HG03060 (cell line): Measurements from ENCODE around the gene PTCD1.
"Not testable (repeated sequence)": the region's sequence is repeated elsewhere in the genome, so short reads cannot be mapped to it uniquely, and the experiment has no call there.

ENCODE experiments used
- ATAC-seq: cut with Tn5 transposase; IDR thresholded peaks from one replicate; pipeline ENCODE4 v1.9.1; 2021; ENCODE audit warnings: low read depth, moderate number of reproducible peaks; ENCODE audit not compliant: unreplicated experiment

PTCD1 gene

DNA sequence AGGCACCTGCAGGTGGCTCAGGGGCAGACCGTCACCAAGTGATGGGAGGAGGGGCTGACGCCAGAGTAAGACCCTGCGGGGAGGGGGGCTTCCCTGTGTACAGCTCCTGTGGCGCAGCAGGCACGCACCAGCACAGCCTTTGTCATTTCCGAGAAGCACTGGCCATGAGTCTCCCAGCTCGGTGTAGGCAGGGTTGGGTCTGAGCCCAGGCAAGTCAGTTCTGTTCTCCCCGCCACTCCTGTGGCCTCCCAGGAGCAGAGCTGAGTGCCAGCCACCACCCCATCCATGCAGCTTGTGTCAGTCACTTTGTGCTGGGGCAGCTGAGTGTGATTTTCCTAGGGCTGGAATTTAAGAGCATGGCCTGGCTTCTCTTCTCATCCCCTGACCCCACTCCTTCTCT lies 13.3 kb upstream of the PTCD1 start:
- ATAC-seq = no peak

DNA sequence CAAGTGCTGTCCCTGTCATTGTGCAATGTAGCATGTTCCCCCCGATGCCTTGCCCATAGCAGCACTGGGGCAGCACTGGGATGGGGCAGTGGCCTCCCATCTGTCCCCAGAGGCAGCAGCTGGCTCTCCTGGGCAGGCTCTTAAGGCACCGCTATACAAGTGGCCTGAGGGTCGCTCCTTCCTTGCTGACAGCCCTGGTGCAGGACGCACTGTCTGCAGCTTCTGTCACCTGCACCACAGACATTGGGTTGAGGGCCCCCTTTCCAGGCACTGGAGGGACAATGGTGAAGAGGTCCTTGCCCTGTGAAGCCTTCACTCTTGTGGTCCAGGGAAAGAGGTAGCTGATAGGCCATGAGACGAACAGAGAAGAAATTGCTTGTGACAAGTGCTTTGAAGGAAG lies 10.7 kb upstream of the PTCD1 start:
- no peak for ATAC-seq

DNA sequence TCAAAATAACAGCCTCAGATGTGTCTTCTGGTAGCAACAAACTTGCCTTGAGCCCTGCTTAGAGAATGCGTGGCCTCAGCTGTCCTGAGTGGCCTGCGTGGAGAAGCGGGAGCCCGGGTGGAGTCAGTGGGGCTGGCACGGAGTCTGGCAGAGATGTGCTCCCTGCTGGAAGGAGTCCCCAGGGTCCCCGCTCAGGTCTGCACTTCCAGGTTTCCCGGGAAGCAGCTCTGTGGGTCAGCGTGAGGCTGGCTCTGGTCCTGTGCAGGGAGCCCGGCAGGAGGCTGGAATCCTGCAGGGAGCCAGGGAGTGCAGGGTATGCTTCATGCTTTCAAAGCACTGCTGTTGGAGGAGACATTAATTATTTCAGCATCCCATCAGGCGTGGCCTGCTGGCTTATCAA lies 10.3 kb upstream of the PTCD1 start:
- no peak for ATAC-seq

DNA sequence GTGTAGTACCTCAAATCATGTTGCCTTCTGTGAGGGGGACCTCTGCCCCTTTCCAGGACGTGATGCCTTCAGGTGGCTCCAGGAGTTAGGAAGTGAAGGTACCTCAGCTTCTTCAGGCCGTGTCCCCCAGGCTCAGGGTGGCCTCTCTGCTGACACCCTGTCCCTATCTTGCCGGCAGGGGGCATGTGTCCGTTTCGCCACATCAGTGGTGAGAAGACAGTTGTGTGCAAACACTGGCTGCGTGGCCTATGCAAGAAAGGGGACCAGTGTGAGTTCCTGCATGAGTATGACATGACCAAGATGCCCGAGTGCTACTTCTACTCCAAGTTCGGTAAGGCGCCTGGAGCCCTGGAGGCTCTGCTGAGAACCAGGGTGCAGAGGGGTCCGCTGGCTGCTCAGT lies 9.3 kb upstream of the PTCD1 start:
- no peak for ATAC-seq

DNA sequence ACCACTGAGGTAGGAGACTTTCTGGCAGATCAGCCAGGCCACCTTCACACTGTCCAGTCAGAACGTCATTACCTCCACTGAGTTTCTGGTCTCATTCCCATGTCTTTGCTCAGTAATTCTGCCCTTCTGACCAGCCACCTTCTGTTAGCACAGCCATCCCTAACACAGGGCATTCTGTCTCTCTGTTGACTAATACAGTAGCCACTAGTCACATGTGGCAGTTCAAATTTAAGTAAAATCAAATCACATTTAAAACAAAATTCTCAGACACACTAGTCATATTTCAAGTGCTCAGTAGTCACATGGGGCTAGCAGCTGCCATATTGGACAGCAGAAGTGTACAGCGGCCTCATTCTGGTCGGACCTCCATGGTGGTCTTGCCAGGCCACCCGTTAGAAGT lies 7.5 kb upstream of the PTCD1 start:
- no peak for ATAC-seq

DNA sequence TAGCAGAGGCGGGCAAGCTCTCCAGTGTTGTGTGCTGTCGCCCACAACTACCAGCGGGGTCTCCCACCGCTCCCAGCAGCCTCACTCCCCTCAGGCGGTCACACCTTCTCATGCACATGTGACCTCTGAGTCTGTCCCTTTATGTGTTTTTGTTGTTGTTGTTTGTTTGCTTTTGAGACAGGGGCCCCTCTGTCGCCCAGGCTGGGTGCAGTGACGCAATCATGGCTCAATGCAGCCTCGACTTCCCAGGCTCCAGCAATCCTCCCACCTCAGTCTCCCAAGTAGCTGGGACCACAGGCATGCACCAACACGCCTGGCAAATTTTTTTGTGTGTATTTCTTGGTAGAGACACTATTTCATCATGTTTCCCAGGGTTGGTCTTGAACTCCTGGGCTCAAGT lies 1.6 kb upstream of the PTCD1 start:
- no peak for ATAC-seq

DNA sequence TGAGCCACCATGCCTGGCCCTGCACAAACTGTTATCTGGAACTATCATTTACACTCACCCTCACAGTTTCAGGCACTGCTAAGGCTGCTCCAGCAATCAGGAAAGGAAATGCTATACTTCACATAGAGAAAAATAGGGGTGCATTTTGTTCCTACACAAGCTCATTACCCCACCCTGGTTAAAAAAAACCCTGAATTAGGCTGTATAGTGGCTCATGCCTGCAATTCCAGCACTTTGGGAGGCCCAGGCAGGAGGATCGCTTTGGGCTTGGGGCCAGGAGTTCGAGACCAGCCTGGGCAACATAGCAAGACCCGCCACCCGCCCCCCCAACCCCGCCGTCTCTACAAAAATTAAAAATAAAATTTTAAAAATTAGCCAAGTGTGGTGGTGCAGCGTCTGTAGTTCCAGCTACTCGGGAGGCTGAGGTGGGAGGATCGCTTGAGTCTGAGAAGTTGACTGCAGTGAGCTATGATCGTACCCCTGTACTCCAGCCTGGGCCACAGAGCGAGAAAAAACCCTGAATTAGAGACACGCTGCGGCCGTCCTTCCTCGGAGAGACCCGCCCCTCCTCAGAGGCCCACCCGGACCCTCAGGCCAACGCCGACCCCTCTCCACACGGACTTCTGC lies 539 bp downstream of the PTCD1 start:
- ATAC-seq = no peak

DNA sequence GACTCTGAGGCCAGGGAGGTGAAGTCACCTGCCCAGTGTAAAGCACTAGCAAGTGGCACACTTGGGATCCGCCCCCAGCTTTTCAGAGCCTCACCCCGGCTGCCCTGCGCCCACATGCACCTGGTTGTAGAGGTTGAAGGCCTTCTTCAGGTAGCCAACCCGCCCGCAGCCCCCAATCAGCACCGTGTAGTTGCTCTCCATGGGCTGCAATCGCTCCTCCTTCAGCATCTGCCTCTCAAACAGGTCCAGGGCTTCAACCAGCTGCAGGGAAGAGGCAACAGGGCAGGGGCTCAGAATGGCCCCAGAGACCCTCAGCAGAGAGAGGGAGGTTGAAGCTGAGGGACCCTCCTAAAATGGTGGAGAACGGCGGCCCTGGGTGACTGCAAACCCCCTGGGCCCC lies 5.4 kb downstream of the PTCD1 start:
- no peak for ATAC-seq

DNA sequence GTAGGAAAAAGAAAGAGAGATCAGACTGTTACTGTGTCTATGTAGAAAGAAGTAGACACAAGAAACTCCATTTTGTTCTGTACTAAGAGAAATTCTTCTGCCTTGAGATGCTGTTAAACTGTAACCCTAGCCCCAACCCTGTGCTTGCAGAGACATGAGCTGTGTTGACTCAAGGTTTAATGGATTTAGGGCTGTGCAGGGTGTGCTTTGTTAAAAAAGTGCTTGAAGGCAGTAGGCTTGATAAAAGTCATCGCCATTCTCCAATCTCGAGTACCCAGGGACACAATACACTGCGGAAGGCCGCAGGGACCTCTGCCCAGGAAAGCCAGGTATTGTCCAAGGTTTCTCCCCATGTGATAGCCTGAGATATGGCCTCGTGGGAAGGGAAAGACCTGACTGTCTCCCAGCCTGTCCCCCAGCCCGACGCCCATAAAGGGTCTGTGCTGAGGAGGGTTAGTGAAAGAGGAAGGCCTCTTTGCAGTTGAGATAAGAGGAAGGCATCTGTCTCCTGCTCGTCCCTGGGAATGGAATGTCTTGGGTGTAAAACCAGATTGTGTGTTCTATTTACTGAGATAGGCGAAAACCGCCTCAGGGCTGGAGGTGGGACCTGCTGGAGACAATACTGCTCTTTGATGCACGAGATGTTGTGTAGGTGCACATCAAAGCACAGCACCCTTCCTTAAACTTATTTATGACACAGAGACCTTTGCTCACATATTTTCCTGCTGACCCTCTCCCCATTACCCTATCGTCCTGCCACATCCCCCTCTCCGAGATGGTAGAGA lies 6.7 kb downstream of the PTCD1 start:
- ATAC-seq = not testable (repeated sequence)

DNA sequence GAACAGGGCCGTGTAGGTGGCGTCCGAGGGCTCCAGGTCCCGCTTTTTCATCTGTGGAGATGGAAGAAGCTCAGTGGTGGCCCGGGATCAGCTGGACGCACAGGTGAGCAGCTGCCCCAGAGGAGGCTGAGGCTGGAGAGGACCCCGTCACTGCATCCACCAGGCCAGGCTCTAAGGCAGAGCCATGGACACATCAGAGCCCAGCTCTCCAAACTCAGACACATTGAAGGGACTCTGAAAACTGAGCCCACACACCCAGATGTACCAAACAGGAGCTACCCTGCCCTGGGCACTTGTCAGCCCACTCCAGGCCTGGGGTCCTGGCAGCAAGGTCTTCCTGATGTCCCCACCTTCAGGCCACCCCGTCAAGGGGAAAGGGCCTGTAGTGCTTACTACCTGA lies 8.8 kb downstream of the PTCD1 start:
- ATAC-seq = no peak

DNA sequence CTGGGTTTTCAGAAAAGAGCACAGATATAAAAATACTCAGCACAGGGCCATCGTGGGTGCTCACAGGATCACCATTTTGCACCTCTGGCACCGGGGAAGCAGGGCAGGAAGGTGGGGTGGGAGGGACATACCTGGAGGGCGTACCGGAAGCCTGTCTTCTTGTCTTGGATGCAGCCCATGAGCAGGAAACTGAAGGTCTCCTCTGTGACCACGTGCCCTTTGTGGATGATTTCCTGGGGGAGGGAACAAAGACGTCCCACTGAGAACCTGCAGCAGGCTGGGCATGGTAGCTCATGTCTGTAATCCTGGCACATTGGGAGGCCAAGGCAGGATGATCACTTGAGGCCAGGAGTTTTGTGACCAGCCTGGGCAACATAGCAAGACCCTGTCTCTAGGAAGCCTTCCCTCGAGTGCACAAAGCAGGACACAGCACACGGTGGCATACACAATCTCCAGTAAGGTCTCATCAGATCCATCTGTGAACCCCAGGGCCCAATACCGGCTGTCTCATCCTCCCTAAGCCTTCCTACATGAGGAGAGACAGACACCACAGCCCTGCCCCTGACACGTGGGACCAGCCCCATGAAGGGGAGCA lies 9.5 kb downstream of the PTCD1 start:
- ATAC-seq = no peak

DNA sequence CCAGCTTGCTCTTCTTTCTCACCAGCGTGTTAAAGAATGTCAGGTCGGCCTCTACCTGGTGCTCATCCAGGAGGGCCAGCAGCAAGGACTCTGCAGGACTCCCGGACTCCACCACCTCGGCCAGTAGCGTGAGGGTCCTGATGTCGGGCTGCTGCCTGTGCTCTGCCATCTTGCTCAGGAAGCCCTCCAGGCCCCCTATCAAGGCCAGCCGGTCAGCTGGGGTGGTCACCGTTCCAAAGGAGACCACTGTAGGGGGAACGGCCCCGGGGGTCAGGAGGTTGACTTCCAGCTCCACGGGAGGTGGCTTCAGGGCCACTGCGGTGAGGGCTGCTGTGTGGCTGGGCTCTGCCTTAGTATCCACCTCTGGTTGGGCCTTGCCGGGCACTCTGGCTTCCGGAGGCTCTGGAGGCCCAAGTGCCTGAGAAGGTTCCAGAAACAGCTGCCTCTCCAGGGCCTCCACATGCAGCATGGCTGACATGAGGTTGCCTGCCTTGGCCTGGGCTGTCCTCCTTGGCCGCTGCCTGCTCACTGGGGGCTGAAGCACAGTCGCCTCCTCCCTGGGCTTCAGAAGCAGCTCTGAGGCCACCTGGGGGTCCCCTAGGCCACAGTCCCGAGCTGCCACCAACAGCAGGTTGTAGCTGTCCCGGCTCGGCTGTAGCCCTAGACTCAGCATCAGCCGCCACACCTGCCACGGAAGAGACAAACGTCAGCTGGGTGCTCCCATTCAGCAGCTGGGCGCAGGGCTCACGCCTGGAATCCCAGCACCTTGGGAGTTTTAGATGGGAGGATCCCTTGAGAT lies 13.5 kb downstream of the PTCD1 start:
- ATAC-seq = no peak

DNA sequence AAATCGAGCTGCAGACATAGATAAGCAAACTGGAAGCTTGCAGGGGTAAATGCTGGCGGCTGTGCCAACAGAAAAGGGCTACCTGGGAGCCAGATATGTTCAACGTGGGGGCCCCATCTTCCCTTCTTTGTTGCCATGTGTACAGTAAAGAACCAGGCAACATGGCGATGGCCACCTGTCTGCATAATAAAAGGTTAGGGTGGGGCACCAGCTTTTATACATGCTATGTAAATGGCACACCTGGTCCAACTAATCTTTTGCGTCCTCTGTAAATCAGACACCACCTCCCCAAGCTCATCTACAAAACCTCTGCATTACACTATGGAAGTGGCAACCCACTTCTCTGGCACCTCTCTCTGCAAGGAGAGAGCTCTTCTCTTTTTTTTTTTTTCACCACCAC lies 16.0 kb downstream of the PTCD1 start:
- ATAC-seq = no peak

DNA sequence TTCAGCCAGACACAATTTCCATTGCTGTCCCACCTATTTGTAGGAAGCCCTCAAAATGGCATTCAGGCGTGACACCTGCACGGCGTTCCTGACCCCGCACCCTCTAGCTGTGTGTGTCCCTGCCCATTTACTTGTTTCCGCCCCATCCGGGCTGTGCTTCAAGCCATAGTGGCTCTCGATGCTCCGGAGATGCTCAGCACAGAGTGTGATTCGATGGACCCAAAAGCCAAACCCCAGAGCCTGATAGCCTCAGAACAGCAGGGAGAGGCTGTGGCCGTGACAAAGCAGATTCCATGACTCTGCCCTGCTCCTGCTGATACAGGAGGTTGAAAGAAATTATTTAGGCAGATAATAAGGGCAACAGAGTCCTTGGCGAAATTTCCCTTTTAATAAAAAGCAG lies 16.4 kb downstream of the PTCD1 start:
- ATAC-seq = no peak

DNA sequence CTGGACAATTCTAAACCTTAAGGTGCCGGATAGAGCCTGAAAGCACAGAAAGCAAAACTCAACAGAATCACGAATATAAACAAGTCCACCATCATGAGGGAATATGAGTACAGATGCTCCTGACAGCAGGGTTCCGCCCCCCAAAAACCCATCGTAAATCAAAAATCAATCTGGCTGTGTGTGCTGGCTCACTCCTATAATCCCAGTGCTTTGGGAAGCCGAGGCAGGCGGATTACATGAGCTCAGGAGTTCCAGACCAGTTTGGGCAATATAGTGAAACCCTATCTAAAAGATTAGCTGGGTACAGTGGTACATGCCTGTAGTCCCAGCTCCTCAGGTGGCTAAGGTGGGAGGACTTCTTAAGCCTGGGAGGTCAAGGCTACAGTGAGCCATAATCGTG lies 17.6 kb downstream of the PTCD1 start:
- ATAC-seq = no peak

DNA sequence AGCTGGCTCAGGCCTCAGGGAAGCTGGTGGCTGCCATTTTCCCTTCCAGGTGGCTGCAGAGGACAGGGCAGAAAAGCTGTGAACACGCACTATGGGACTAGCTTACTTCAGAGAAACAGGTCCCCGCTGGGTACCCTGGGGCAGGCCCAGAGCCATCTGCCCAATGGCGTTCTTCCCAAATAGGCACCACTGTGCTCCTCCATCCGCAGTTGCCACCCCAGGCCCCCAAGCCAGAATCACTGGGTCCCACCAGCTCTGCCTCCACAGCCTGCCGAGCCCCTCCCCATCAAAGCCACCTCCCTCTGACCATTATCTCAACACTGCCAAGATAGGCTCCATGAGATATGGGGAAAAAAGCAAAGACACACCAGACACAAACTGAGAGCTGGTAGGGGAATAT lies 18.4 kb downstream of the PTCD1 start:
- no peak for ATAC-seq

DNA sequence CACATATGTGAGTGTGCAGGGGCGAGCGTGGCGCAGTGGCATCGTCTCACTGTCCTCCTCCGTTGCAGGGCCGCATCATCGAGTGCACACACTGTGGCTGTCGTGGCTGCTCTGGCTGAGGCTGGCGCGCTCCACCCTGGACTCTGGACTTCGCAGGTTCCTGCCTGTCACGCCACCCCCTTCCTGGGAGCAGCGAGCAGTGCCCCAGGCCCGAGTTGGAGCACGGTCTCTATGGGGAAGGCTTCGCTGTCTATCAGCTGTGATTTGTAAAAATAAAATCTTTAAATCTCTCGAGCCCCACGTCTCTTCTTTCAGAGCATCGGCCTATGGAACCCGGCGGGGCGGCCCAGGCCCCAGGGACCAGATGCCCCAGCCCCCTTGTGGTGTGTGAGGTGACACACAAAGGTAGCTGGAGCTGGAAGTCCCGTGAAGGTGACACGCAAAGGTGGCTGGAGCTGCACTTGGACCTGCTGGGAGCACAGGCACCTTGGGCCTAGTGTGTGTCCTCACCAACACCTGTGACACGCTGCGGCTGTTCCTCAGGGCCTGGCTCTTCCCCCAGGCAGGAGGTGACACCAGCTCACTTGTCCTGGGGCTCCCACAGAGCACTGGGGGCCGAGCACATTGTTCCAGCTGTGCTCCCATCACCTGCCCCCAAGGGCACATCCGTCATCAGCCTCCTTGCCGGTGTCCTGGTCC lies 19.1 kb downstream of the PTCD1 start:
- ATAC-seq = no peak

DNA sequence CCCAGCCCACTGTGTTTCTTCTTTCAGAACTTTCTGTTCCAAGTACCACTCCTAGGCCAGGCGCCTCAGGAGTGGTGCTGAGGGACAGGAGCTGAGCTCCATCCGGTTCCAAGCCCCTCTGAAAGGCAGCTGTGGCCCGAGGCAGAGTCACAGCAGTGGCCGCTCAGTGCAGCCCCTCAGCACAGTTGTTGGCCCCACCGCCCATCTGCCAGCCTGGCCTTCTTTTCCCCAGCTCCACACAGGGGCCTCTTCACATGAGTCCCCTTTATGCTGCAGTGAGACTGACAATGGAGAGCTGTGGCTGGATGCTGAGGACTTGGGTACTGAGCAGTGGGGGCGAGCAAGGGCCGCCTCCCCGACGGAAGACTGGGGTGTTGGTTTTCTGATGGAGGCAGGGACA lies 20.3 kb downstream of the PTCD1 start:
- no peak for ATAC-seq

DNA sequence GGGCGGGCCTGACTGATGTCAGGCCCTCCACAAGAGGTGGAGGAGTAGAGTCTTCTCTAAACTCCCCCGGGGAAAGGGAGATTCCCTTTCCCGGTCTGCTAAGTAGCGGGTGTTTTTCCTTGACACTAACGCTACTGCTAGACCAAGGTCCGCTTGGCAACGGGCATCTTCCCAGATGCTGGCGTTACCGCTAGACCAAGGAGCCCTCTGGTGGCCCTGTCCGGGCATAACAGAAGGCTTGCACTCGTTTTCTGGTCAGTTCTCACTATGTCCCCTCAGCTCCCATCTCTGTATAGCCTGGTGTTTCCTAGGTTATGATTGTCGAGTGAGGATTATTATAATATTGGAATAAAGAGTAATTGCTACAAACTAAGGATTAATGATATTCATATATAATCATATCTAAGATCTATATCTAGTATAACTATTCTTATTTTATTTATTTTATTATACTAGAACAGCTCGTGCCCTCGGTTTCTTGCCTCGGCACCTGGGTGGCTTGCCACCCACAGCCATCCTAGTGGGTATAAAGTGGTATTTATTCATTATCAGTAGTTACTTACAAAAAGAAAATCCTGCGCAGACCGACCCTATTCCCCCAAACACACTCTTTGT lies 23.0 kb downstream of the PTCD1 start:
- not testable (repeated sequence) for ATAC-seq

DNA sequence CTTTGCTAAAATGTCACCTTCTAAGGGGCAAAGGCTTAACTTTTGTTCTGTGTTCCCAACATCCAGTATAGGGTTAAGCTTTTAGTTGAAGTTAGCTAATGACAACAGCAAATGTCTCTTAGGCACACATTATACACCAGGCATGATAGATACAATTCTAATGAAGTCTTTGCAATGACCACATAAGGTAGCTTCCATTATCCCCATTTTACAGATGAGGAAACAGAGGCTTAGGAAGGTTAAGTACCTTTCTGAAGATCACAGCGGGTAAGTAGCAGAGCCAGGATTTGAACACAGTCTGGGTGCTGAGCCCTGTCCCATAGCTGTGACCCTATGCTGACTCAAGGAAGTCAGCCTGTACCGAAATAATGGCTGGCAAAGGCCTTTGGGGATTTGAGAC lies 28.0 kb downstream of the PTCD1 start:
- ATAC-seq = no peak
